Left lung (tissue), 10 donors: ENCODE results near the gene DIPK1B. TPM values are rescaled to one million over a fixed set of nuclear protein-coding genes. Genes with fewer than 3 reads are reported as not detected.
A peak's percentile ranks its signal among the peaks of the same experiment; 100 is the strongest.

Experiments used
- ATAC-seq: fragments of 200-7000 bp; cut with Tn5 transposase; one replicate; pipeline ENCODE4 v1.9.1; 2020; ENCODE audit warnings: moderate library complexity
- DNase-seq, 4 donors: peaks; one replicate each; pipeline ENCODE4 v3.0.0-alpha.2; 2013 to 2020
- H3K27ac ChIP-seq, 2 donors: fragments of 200-600 bp; sonication (generic) in 1 of 2; one replicate each; pipeline versions ENCODE4 v1.5.0 to v1.8.0; 2020 to 2021
- H3K27me3 ChIP-seq, 2 donors: fragments of 200-600 bp; sonication (generic) in 1 of 2; one replicate each; pipeline versions ENCODE4 v1.5.0 to v1.8.0; 2020 to 2021
- H3K36me3 ChIP-seq, 2 donors: fragments of 200-600 bp; sonication (generic) in 1 of 2; one replicate each; pipeline versions ENCODE4 v1.5.0 to v1.8.0; 2020 to 2021
- H3K4me1 ChIP-seq, 2 donors: fragments of 200-600 bp; one replicate each; pipeline ENCODE4 v1.8.0; 2021
- H3K4me3 ChIP-seq, 2 donors: fragments of 200-600 bp; sonication (generic) in 1 of 2; one replicate each; pipeline versions ENCODE4 v1.5.0 to v1.8.0; 2020 to 2021; ENCODE audit warnings: mild to moderate bottlenecking in 1 of 2
- H3K9me3 ChIP-seq, 2 donors: fragments of 200-600 bp; sonication (generic) in 1 of 2; one replicate each; pipeline versions ENCODE4 v1.5.0 to v1.8.0; 2020 to 2021
- CTCF ChIP-seq, 2 donors: fragments of 200-600 bp; sonication (generic) in 1 of 2; IDR thresholded peaks; one replicate each; pipeline versions ENCODE4 v1.5.0 to v1.8.0; 2021; ENCODE audit warnings: antibody characterized with exemption in 2 of 2
- intact Hi-C, 2 donors: fragments of 100-400 bp; cut with DNase I; formaldehyde crosslinking; loops; one replicate each; pipeline versions ENCODE4 v1.11.2 to v1.14.2; 2022
- polyA plus RNA-seq, 6 donors: library from polyadenylated mRNA; unstranded; fragments of 120-200 nt; gene quantifications; one replicate each; pipeline ENCODE4 v1.2.1, GENCODE V29; 2013; ENCODE audit not compliant: insufficient read length in 6 of 6
- total RNA-seq, 2 donors: library from RNA; stranded (reverse); fragmentation: NEBNext Ultra II Directional; extraction: Animal tissue kit (Norgen Biotek cat#: 25700); gene quantifications; one replicate each; pipeline ENCODE4 v1.2.1, GENCODE V29; 2021
- donor health status: DM: no; HTN: yes; CAD: no.
- donor health status: DM: no; HTN: no; CAD: no.

DIPK1B gene
- total and polyA plus RNA-seq, 8 donors = 12.6 to 37.4 (median 28.6) TPM

DNA sequence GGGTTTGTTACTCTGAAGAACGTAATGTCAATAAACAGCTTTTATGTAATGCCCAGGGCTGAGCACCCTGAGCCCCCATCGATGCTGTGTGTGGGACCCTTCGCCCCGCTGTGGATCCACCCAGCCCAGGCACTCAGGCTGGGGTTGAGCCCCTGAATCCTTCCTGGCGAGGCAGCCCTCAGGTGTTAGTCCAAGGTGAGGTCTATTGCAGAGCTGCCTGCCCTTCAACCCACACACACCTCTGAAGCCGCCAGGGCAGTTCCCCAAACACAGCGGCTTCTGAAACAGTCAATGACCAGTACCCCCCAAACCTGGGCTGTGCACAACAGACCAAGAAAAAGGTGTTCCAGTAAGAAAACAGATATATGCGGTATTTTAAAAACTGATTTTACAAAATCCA is 11.6 kb downstream of the DIPK1B start:
- Histone ChIP-seq H3K4me3 (peak overlapping the region in 1 of 2 donors; percentile 2), H3K9me3 (no peaks in the 10 kb centered on the region), H3K4me1 (peaks cover 23 to 91% of the 10 kb centered on the region in 2 donors), H3K36me3 (peaks cover 0 to 63% of the 10 kb centered on the region in 2 donors), H3K27me3 (peaks cover 0 to 8% of the 10 kb centered on the region in 2 donors), H3K27ac (no peak overlapping the region)
- intact Hi-C loops = no loop called here
- DNase-seq (no peak), ATAC-seq (no peak)
- no peak for TF ChIP-seq CTCF (IDR thresholded peaks at IDR 0.05)

- Histone ChIP-seq H3K27me3 (peaks cover 0 to 8% of the 10 kb centered on the region in 2 donors), H3K4me3 (peak overlapping the region in 1 of 2 donors; percentile 83), H3K4me1 (peaks cover 19 to 86% of the 10 kb centered on the region in 2 donors), H3K9me3 (no peaks in the 10 kb centered on the region), H3K27ac (no peak overlapping the region), H3K36me3 (peaks cover 0 to 63% of the 10 kb centered on the region in 2 donors)
- TF ChIP-seq CTCF (IDR thresholded peaks at IDR 0.05) = no peak
- intact Hi-C loops = no loop called here
- no peak for ATAC-seq
- DNase-seq = no peak
These were observed 12.4 kb downstream of the DIPK1B start for GRCh38 chr9:136724772-136725171.

DNA sequence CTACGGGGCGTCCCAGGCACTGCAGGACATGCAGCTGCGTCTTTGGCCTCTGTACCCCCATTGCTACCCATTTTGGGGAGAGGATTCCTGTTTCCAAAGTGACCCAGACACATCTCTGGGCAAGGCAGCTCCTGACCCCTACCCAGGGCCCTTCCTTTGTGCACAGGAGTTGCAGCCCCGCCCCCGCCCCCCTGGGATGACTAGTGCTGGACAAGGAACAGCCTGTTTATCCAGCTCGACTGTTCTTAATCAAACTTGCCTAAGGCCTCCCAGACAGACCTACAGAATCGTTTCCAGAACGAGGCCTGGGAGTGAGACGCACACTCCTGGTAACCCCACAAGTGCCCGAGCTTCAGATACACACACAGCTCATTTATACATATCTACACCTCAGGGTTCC is 13.2 kb downstream of the DIPK1B start:
- H3K27me3 ChIP-seq = peaks cover 0 to 8% of the 10 kb centered on the region in 2 donors
- peak; percentile 7 for ATAC-seq
- peak overlapping the region in 1 of 2 donors; percentile 83 for H3K4me3 ChIP-seq
- intact Hi-C loops = no loop called here
- H3K9me3 ChIP-seq = no peaks in the 10 kb centered on the region
- H3K27ac ChIP-seq = no peak overlapping the region
- H3K36me3 ChIP-seq = peaks cover 0 to 62% of the 10 kb centered on the region in 2 donors
- no peak for TF ChIP-seq CTCF (IDR thresholded peaks at IDR 0.05)
- DNase-seq = no peak
- H3K4me1 ChIP-seq = peaks cover 19 to 80% of the 10 kb centered on the region in 2 donors

DNA sequence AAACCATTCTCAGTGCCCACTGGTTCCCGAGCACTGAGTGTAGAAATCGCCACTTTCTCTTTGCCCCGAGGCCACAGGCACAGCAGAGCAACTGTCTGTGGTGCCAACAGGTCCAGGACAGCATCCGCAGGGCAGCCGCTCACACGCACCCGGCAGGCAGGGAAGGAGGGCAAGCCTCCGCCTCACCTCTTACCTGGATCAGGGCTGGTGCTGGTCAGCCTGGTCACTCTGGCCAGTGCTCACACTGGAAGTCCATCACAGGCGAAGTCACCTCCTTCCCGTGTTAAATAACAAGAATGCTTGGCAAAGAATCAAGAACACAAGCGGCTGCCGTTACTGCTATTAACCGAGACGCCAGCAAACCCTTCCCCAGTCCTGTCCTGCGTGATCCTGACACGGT is 13.7 kb downstream of the DIPK1B start:
- Histone ChIP-seq H3K27ac (no peak overlapping the region), H3K4me3 (peak overlapping the region; percentile 83 to 91), H3K4me1 (peaks cover 19 to 75% of the 10 kb centered on the region in 2 donors), H3K36me3 (peaks cover 0 to 57% of the 10 kb centered on the region in 2 donors), H3K27me3 (peaks cover 0 to 8% of the 10 kb centered on the region in 2 donors), H3K9me3 (no peaks in the 10 kb centered on the region)
- TF ChIP-seq CTCF (IDR thresholded peaks at IDR 0.05) = no peak
- ATAC-seq = no peak
- DNase-seq = no peak
- intact Hi-C loops = no loop called here

DNA sequence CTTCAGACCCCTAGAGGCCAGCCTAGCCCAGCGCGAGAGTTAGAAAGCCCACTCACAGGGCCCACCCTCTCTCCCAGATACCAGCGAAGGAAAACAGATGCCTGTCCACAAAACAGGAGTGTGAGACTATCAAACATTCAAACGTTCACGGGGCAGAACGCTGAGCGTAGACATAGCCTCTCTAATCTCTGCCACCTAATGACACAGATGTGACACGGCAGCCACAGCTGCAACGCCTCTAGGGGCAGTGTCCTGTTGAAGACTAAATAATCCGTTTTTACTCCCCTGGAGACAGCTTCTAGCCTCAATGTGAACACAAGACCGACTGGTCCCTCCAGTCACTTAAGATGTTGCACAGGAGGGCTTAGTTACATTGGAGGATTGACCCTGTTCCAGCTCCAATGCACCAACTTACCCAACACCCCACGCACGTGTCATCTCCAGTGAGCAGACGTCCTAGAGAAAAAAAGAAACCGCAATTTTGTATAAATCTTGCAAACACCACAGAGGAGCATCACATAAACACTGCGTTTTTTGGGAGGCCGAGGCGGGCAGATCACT is 14.3 kb downstream of the DIPK1B start:
- Histone ChIP-seq H3K4me1 (peaks cover 19 to 69% of the 10 kb centered on the region in 2 donors), H3K9me3 (no peaks in the 10 kb centered on the region), H3K27me3 (peaks cover 0 to 8% of the 10 kb centered on the region in 2 donors), H3K4me3 (peak overlapping the region; percentile 83 to 91), H3K27ac (peak overlapping the region in 1 of 2 donors; percentile 26), H3K36me3 (peaks cover 0 to 51% of the 10 kb centered on the region in 2 donors)
- peak; percentile 32 for ATAC-seq
- DNase-seq = no peak
- intact Hi-C loops = no loop called here
- peak in 1 of 2 donors; percentile 27 for TF ChIP-seq CTCF (IDR thresholded peaks at IDR 0.05)
